Islet precursor cell (in vitro differentiated cells): Measurements from ENCODE around the gene CHL1.

Source experiments
- DNase-seq: peaks from one replicate; pipeline ENCODE4 v3.0.0-alpha.2; 2018

The CHL1 gene

DNA sequence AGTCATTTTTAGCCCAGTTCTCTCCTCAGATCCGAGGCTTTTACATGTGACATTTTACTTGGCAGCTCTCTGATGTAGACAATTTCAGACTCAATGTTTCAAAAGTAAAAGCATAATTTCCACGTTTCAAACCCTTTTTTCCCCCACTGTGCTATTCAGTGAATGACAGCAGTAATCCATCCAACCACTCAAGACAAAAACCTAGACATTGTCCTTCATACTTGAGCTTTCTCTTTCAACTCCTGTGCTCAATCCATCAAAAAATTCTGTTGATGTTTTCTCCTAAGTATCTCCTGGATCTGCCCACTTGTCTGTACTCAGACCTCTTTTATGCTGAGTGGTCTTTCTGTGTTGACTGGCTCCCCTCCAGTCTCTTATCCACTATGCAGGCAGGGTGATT, 214.7 kb downstream of the CHL1 start:
- DNase-seq = no peak

DNA sequence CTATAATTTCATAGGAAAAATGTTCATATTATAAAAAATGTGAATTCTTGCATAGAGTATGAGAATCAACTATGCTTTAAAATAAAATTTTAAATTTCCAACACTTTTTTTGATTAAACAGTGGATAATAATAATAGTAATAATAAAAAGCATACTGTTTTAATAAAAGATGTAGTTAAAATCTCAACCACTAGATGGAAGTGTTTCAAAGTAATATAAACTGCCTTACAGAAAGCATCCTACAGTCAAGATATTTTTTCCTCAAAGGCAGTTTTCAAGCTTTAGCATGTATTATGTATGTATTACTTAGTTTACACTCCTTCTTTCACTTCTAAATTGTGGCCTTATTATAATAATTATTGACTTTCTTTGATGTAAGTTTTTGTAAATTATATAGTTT, 217.5 kb downstream of the CHL1 start:
- no peak for DNase-seq

DNA sequence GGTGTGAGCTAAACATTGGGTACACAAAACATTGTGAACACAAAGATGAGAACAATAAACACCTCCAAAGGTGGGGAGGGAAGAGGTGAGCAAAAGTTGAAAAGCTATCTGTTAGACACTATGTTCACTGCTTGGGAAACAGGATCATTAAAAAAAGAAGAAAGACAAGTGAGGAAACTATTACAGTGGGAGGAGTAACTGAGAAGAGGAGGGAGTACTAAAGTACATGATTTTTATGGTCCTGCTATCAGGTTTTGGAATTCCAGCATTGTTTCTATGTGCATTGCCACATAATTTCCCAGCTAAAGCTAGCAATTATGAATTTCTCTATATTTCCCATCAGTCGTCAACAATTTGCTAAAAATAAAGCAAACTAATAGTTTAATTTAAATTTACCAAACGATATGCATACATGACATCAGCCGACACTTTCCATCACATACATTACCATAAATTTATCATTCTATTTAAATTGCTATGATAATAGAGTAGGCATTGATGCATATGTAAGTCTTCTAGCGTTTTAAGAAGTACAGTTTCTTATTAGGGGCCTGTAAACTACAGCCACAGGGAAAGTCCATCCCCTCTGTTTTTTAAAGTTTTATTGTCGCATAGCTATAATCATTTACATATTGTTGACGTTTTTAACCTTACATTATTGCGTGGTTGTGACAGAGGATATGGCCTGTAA, 221.8 kb downstream of the CHL1 start:
- DNase-seq = no peak

DNA sequence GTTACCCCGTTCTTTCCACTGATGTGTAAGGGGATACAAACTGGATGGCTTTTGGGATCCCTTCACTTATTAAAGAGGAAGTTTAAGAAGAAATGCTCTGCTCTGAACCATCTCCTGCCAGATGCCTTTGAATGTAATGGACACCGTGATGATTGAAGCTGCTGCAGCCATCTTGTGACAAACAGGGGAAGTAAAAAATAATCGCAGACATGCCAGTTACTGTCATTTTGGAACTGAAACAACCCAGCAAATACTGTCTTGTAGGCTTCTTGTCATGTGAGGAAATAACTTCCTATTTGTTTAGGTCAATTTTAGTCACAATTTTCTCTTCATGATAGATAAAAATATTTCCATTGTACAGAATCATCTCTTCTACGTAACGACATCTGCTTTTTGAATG, 224.0 kb downstream of the CHL1 start:
- no peak for DNase-seq

DNA sequence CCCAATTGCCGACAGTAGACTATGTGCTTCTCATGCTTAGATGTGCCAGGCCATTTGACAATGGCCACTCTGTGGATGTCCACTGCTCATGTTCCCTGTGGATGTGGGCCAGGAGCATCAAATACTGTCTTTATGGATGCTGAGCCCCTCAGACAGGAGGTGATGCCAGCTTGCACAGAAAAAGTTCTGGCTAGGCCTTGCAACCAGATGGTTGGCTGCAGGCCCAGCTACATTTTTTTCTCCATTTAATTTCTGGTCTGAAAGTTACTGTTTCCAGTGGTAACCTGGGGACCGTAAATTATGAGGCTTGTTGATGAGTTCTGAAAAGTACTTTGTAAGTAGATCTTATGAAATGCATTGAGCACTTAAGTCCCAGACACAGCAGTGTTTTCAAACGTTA, 228.5 kb downstream of the CHL1 start:
- no peak for DNase-seq

DNA sequence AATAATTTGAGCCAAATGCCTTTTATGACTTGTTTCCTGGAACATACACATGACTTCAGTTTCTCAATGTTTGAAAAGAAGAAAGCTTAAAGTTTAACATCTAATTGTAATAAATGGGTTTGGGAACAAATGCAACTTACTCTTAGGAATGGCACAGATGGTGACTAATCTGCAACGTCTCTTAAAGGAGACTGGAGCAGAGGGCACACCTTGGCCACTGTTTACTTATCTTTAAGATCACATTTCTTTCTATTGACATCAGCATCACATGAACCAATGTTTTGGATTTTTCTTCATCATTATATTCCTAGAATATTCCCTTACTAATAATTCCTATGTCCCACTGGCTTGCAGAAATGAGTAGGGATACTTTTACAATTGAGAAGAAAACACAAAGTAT, 229.5 kb downstream of the CHL1 start:
- no peak for DNase-seq

DNA sequence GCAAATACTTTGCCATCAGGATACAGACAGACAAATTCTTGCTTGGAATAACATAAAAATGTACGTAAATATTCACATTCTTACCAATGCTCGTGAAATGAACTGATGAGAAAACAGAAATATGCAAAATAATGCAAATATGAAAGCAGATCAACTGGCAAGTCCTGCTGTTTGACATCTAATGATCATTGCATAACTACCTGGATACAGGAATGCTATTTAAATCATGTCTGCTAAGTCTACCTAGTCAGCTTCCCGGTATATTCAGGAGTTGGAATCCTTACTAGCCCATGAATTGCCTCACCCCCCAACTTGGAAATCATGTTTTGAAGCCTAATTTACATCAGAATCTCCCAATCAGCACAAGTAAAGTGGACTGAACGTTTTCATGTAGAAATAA, 230.6 kb downstream of the CHL1 start:
- no peak for DNase-seq

DNA sequence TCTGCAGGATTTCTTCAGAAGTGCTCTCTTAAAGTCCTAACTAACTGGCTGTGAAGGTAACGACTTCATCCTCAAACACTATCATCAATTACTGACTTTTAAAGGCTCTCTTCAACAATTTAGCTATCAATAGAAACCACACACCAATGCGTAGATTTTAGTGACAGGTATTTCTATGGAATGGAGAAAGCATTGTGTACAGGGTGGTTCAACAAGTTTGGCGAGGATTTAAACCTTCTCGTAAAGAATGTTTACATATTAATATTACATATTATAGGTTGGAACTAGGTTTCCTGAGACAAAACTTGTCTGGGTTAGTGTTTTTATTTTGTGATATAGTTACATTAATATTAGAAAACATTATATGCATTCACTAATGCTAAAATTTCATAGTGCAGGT, 233.6 kb downstream of the CHL1 start:
- no peak for DNase-seq

DNA sequence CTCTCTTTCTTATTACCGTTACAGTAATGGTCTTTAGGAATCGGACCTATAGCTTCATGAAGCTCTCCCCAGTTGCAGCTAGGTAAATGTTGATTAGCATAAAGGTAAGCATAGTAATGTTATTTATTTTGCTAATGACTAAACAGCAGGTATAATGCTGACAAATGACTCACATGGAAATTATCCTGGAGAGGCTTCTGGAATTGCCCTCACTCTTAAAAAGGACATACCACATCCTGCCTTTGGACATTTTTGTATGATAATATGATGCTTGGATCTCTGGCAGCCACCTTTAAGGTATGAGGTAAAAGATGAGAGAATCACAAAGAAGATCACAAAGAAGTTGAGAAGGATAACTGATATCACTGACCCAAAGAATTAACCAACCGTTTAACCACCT, 238.6 kb downstream of the CHL1 start:
- DNase-seq = no peak

DNA sequence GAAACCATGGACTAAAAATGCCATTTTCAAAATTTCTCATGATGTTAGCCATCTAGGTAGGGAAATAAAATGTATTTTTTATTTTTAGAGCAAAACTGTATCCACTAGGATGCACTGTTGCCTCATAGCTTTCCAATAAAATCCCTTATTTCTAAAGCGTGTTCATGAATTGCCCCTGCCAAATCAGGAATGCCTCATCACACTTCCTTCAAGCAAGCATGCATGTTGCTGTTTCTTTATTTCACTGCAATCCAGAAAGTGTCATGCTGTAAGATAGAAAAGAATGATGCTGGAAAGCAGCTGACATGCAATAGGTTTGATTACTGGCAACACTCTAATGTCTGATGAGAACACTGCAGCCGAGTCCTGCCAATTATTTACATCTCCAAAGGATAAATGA, 239.5 kb downstream of the CHL1 start:
- DNase-seq = no peak

DNA sequence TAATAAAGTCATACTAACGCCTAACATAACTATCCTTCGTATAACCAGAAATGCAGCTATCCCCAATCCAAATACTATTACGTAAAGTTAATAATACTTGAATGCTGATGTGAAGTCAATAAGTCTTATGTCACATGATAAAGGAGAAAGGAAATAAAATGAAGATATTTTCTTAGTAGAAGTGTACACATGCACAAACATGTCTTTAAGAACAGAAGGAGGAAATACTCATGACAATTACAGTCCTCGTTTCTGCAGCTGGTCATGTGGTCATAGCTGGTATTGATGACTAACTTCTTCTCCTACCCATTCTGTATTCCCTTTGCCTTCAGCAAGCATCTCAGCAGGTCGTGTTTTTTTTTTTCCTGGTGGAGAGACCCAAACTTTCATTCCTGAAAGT, 244.3 kb downstream of the CHL1 start:
- DNase-seq = no peak

DNA sequence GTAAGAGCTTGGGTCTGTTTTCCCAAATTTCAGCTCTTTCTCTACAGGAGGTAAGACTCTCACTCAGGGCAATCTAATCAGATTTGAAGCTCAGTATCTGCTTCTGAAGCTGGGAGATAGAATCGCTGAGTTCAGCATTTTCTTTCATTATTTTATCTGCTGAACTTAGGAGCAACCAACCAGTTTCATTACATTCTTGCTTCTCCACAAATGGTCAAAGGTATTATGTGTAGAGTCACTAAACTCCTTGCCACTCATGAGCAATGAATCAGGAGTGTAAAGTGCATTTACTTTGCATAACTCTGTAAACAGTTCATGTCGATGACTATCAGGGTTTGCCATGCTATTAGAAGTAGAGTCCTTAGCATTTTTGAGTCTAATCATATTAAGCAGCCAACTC, 249.4 kb downstream of the CHL1 start:
- DNase-seq = no peak

DNA sequence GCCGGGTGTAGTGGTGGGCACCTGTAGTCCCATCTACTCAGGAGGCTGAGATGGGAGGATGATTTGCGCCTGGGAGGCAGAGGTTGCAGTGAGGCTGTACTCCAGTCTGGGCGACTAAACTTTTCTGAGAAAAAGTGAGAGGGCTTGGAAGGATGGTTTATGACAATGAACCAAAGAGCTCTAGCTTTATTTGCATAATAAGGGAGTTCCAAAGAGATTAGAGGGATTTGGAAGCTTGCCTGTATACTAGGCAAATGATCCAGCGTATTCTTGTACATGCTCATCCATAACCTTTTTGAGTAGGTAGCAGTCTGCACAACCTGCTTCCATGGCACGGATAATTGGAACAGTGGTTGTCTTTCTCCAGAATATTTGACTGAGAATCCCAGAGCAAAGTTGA, 251.1 kb downstream of the CHL1 start:
- DNase-seq = no peak

DNA sequence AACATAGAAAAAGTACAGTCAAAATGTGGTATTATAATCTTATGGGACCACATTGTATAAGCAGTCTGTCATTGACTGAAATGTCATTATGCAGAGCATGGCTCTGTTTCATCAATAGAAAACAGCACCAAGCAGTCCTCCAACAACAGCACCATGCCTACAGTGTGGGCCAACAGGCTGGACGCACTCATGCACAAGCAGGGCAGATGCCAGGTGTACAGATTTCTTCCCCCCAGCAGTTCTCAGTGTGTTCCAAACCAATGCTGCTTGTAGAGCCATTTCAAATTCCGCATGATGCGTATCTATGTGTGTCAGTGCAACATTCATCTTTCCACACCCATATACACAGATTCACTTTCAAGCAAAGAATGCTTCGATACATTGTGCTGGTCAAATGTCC, 253.1 kb downstream of the CHL1 start:
- no peak for DNase-seq

DNA sequence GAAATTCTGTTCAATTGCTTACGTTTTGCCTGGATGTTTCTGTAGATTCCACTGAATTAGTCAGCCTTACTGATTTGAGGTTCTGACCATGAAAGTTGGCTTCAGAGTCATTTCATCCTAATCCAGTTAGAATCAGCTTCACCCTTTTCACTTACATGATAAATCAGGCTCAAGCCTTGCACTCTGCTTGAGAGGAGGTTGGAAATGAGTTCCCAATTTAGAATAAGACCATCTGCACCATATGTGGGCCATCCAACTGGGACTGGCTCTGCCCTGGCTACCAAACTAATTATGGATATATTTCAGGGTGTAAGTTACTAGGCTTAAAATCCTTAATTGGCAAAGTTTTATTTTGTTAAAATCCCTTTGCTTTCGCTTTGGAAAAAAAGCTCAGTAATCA, 255.7 kb downstream of the CHL1 start:
- DNase-seq = no peak

DNA sequence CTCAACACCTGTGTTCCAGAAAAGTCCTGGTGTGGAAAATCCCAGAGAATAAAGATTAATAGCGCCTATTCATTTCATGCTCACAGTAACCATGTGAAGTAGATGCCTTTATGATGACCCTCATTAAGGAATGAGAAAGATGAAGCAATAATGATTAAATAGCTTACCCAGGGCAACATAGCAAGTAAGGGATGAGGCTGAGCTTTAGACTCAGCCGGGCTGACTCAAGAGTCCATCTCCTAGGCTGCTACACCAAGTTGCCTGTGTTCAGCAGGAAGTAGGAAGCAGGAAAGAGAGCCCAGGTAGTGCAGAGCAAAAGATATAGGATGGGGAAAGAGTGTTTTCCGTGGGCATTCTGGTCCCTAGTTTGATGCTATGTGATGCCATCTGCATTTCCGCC, 256.5 kb downstream of the CHL1 start:
- DNase-seq = no peak

DNA sequence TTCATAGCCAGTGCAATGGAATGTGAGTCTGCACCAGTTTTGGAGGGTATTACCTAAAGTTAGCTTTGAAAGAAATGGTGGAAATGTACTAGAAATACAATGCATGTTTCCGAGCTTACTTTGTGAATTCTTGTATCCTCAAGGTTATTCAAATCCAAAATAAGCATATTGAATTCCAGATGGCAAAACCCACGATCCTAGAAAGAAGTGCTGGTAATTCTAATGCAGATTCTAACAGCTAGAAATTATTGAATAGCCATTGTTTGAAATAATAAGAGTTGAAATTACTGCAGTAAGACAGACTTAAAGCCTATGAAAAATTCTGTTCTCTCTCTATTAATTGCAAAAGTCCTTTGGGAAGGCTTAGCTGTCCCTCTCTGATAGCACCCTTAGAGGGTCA, 258.4 kb downstream of the CHL1 start:
- no peak for DNase-seq

DNA sequence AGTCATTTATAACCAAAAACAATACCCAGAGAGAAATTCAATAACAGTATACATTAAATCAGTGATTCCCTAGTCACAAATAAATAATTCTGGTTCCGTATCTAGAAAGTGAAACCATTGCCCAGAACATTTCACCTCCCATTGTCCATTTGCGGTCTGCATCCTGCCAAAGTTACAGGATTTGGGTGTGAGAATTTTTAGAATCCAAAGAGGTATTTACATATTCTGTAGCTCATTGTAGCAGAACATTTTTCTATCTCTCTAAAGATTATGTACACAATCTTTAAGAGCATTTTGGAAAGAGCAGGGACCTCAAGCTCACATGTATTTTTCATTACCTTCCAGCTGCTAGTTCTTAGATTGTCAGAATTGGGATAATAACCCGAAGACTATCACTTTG, 261.6 kb downstream of the CHL1 start:
- no peak for DNase-seq

DNA sequence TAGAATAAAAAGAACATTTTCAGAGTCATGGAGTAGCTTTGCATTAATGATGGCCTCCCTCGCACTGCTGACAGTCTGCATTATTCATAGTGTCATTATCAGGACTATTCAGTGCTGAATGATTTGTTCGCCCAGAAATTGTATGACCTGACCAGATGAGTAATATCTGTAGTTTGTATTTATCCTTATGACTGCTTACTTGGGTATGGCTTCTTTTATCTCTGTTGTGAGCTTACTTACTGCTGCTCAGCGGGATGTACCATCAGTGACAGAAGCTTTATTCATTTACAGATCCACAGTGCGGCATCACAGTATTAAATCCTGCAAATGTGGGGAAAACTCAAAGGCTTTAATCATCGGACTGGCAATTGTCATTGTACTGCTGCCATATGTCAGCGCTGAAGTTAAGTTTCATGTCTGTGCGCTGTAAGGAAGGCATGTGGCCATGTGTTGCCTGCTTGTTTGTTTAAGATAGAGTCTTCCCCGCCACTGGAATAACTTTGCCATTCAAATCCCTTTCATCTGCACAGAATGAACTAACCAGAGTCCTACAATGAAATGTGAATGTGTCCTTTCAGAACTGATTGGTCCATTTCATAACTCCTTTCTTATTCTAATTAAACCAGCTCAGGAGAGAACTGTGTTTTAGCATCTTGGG, 262.2 kb downstream of the CHL1 start:
- DNase-seq = no peak
